IMR-90 (cell line): ENCODE results near the gene PDS5B. TPM values are rescaled to one million over a fixed set of nuclear protein-coding genes. Genes with fewer than 3 reads are reported as not detected.
"Not testable (repeated sequence)": the region's sequence is repeated elsewhere in the genome, so short reads cannot be mapped to it uniquely, and the experiment has no call there.

ENCODE experiments used
- ATAC-seq: fragments of 200-7000 bp; cut with Tn5 transposase; 2 replicates; pipeline ENCODE4 v1.9.1; 2020; ENCODE audit warnings: low read depth, mild to moderate bottlenecking, moderate library complexity
- BruUV-seq: library from RNA; stranded (reverse); fragments of 400-500 nt; replicated peaks from 2 replicates; lab custom pipeline; 2021; lab: Mats Ljungman, UMichigan
- CTCF ChIA-PET: fragments of 300-600 bp; formaldehyde crosslinking; extraction: SDS; loops from one replicate; lab custom pipeline; 2021; ENCODE audit warnings: antibody characterized with exemption; lab: Yijun Ruan, JAX
- POLR2A ChIA-PET: fragments of 300-600 bp; sonication (Branson Sonifier 250); formaldehyde crosslinking; loops from one replicate; lab custom pipeline; 2022; ENCODE audit warnings: antibody characterized with exemption; ENCODE audit not compliant: unreplicated experiment; lab: Charles Lee
- DNase-seq: peaks from one replicate; pipeline ENCODE4 v3.0.0; 2013
- H2AFZ ChIP-seq: replicated peaks from 2 replicates; pipeline ENCODE3; 2013; ENCODE audit warnings: low read length, mild to moderate bottlenecking; ENCODE audit not compliant: poor library complexity
- H2AK5ac ChIP-seq: 2 replicates; pipeline ENCODE4 v1.6.1; 2013; ENCODE audit warnings: low read depth, low read length, inconsistent platforms
- H2AK9ac ChIP-seq: replicated peaks from 2 replicates; pipeline ENCODE3; 2013; ENCODE audit warnings: mild to moderate bottlenecking, low read depth, low read length, moderate library complexity; ENCODE audit not compliant: poor library complexity
- H2BK120ac ChIP-seq: 2 replicates; pipeline ENCODE4 v1.6.1; 2013; ENCODE audit warnings: low read depth, low read length, inconsistent platforms
- H2BK15ac ChIP-seq: 3 replicates; pipeline ENCODE4 v1.6.1; 2013; ENCODE audit warnings: low read depth, low read length, inconsistent platforms
- H2BK20ac ChIP-seq: 2 replicates; pipeline ENCODE4 v1.6.1; 2013; ENCODE audit warnings: low read depth, mild to moderate bottlenecking, inconsistent platforms, low read length, moderate library complexity
- H2BK5ac ChIP-seq: 2 replicates; pipeline ENCODE4 v1.6.1; 2013; ENCODE audit warnings: mild to moderate bottlenecking, low read depth, low read length, inconsistent platforms; ENCODE audit not compliant: poor library complexity, severe bottlenecking
- H3K14ac ChIP-seq: replicated peaks from 2 replicates; pipeline ENCODE4 v1.6.1; 2013; ENCODE audit warnings: low read depth, low read length, inconsistent platforms
- H3K18ac ChIP-seq: 2 replicates; pipeline ENCODE4 v1.6.1; 2013; ENCODE audit warnings: low read depth, low read length, control low read depth
- H3K23ac ChIP-seq: 2 replicates; pipeline ENCODE4 v1.6.1; 2013; ENCODE audit warnings: low read depth, low read length, inconsistent platforms
- H3K27ac ChIP-seq: 2 replicates; pipeline ENCODE4 v1.5.1; 2013; ENCODE audit warnings: mild to moderate bottlenecking, control low read depth, low read length; ENCODE audit not compliant: insufficient read depth
- H3K27me3 ChIP-seq: 2 replicates; pipeline ENCODE4 v1.6.1; 2013; ENCODE audit warnings: low read length; ENCODE audit not compliant: control insufficient read depth, insufficient read depth
- H3K36me3 ChIP-seq: 2 replicates; pipeline ENCODE4 v1.6.1; 2013; ENCODE audit warnings: low read length, mixed read lengths; ENCODE audit not compliant: control insufficient read depth, insufficient read depth
- H3K4ac ChIP-seq: 2 replicates; pipeline ENCODE4 v1.6.1; 2013; ENCODE audit warnings: low read depth, low read length, inconsistent platforms
- H3K4me1 ChIP-seq: 2 replicates; pipeline ENCODE4 v1.6.1; 2013; ENCODE audit warnings: low read length, mixed read lengths; ENCODE audit not compliant: control insufficient read depth, insufficient read depth
- H3K4me2 ChIP-seq: 2 replicates; pipeline ENCODE4 v1.6.1; 2013; ENCODE audit warnings: low read depth, mild to moderate bottlenecking, control low read depth, low read length, moderate library complexity
- H3K4me3 ChIP-seq: 2 replicates; pipeline ENCODE4 v1.5.1; 2013; ENCODE audit warnings: low read depth, mild to moderate bottlenecking, control low read depth, low read length, moderate library complexity; ENCODE audit not compliant: insufficient read depth
- H3K56ac ChIP-seq: 2 replicates; pipeline ENCODE4 v1.6.1; 2013; ENCODE audit warnings: low read length, inconsistent platforms; ENCODE audit not compliant: insufficient read depth; ENCODE audit errors: extremely low read depth
- H3K79me1 ChIP-seq, 2 experiments: 2 replicates each; pipeline ENCODE4 v1.6.1; 2013; ENCODE audit warnings: low read length in 2 of 2, inconsistent platforms in 1 of 2, low read depth in 1 of 2
- H3K9ac ChIP-seq: 2 replicates; pipeline ENCODE4 v1.6.1; 2013; ENCODE audit warnings: low read depth, low read length, control low read depth
- H3K9me1 ChIP-seq: 2 replicates; pipeline ENCODE4 v1.6.1; 2013; ENCODE audit warnings: low read length, inconsistent platforms; ENCODE audit not compliant: insufficient read depth
- H3K9me3 ChIP-seq: 2 replicates; pipeline ENCODE4 v1.6.1; 2013; ENCODE audit warnings: low read length; ENCODE audit not compliant: control insufficient read depth, insufficient read depth
- H4K20me1 ChIP-seq: 2 replicates; pipeline ENCODE4 v1.6.1; 2013; ENCODE audit warnings: low read length, inconsistent platforms; ENCODE audit not compliant: insufficient read depth
- H4K5ac ChIP-seq: 2 replicates; pipeline ENCODE4 v1.6.1; 2013; ENCODE audit warnings: mild to moderate bottlenecking, low read depth, low read length, control low read depth
- H4K8ac ChIP-seq, 2 experiments: 2 replicates each; pipeline ENCODE4 v1.6.1; 2013; ENCODE audit warnings: low read depth in 2 of 2, low read length in 2 of 2, control low read depth in 1 of 2, inconsistent platforms in 1 of 2
- H4K91ac ChIP-seq: 2 replicates; pipeline ENCODE4 v1.6.1; 2013; ENCODE audit warnings: low read depth, low read length, inconsistent platforms; ENCODE audit not compliant: insufficient read depth
- WGBS, 2 experiments: methylation state at CpG; one replicate each; pipeline versions ENCODE4 v1.1.5 to v1.1.7; 2013; ENCODE audit warnings: missing lambda C conversion rate in 2 of 2; ENCODE audit not compliant: insufficient read length in 1 of 2; ENCODE audit errors: extremely low coverage in 2 of 2; 5-methylcytosine and 5-hydroxymethylcytosine counted together
- dilution Hi-C: fragments of 300-500 bp; cut with HindIII; formaldehyde crosslinking; loops from one replicate; pipeline ENCODE4 v1.14.3; 2018; ENCODE audit warnings: low sequenced_read_pairs; ENCODE audit not compliant: unreplicated experiment
- in situ Hi-C: fragments of 300-500 bp; cut with MboI; formaldehyde crosslinking; loops from 3 replicates; pipeline ENCODE4 v1.14.3; 2019; ENCODE audit warnings: low sequenced_read_pairs, inconsistent platforms, mixed read lengths
- intact Hi-C: fragments of 100-400 bp; cut with micrococcal nuclease; formaldehyde crosslinking; loops from 2 replicates; pipeline ENCODE4 v1.10.0; 2022
- polyA plus RNA-seq, 3 experiments: library from polyadenylated mRNA; depleted of rRNA; stranded (reverse); fragments of >200 nt; gene quantifications; 2 replicates each; pipeline ENCODE4 v1.2.3, GENCODE V29; 2012; ENCODE audit warnings: low replicate concordance in 1 of 3
- total RNA-seq: library from RNA; depleted of rRNA; stranded (reverse); fragments of >200 nt; gene quantifications from 2 replicates; pipeline ENCODE4 v1.2.3, GENCODE V29; 2012

Gene PDS5B
- total and polyA plus RNA-seq, 2 of the 4 experiments (the other 2 are of a cell fraction), result 6.2 to 20.1 TPM

DNA sequence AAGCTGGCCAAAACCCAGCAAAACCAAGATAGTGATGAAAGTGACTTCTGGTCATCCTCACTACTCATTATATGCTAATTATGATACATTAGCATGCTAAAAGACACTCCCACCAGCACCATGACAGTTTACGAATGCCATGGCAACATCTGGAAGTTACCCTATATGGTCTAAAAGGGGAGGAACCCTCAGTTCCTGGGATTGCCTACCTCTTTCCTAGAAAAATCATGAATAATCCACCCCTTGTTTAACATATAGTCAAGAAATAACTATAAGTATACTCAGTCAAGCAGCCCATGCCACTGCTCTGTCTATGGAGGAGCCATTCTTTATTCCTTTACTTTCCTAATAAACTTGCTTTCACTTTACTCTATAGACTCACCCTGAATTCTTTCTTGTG is 25.4 kb upstream of the PDS5B start:
- CTCF ChIA-PET, in situ Hi-C loops, intact Hi-C loops: not testable (repeated sequence)

DNA sequence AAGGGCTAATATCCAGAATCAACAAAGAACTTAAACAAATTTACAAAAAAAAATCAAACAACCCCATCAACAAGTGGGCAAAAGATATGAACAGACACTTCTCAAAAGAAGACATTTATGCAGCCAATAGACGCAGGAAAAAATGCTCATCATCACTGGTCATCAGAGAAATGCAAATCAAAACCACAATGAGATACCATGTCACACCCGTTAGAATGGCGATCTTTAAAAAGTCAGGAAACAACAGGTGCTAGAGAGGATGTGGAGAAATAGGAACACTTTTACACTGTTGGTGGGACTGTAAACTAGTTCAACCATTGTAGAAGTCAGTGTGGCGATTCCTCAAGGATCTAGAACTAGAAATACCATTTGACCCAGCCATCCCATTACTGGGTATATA is 10.6 kb upstream of the PDS5B start:
- H4K20me1 ChIP-seq, H2AK9ac ChIP-seq, H3K9ac ChIP-seq, H2BK120ac ChIP-seq, H3K27me3 ChIP-seq, H3K36me3 ChIP-seq, H3K27ac ChIP-seq, H4K8ac ChIP-seq, H3K4me2 ChIP-seq, H4K91ac ChIP-seq, H3K56ac ChIP-seq, H3K79me1 ChIP-seq, H2AFZ ChIP-seq, H2BK20ac ChIP-seq, H4K5ac ChIP-seq, DNase-seq, H3K9me3 ChIP-seq, CTCF ChIA-PET, H2BK15ac ChIP-seq, dilution Hi-C loops, H3K4me1 ChIP-seq, H2AK5ac ChIP-seq, H3K4me3 ChIP-seq, H3K18ac ChIP-seq, intact Hi-C loops, H3K14ac ChIP-seq, ATAC-seq, BruUV-seq, H2BK5ac ChIP-seq, H3K23ac ChIP-seq, H3K4ac ChIP-seq, POLR2A ChIA-PET, H3K9me1 ChIP-seq: not testable (repeated sequence)
- in situ Hi-C loops, result loop anchor here (10.0 to 25.0 kb wide), 3 partner anchors 551 to 1137 kb away; no protein-coding TSS in a partner anchor
- WGBS, 2 experiments, result no CpG with 5 or more reads among the region's 4 CpGs

More for the DNA sequence above, 25.4 kb upstream of the PDS5B start:
- H3K27me3 ChIP-seq, H3K4me2 ChIP-seq, H2AK5ac ChIP-seq, H4K91ac ChIP-seq, H3K9me3 ChIP-seq, H3K9me1 ChIP-seq, H2AK9ac ChIP-seq, dilution Hi-C loops, H4K20me1 ChIP-seq, H3K36me3 ChIP-seq, H2BK5ac ChIP-seq, H2BK15ac ChIP-seq, H2BK120ac ChIP-seq, H3K23ac ChIP-seq, H2AFZ ChIP-seq, DNase-seq, H3K27ac ChIP-seq, H3K9ac ChIP-seq, POLR2A ChIA-PET, H4K8ac ChIP-seq, H4K5ac ChIP-seq, BruUV-seq, H3K79me1 ChIP-seq, H2BK20ac ChIP-seq, H3K56ac ChIP-seq, H3K4ac ChIP-seq, H3K4me1 ChIP-seq, H3K4me3 ChIP-seq, H3K14ac ChIP-seq, ATAC-seq, H3K18ac ChIP-seq: not testable (repeated sequence)
- WGBS, 2 experiments, result no CpG with 5 or more reads among the region's 1 CpG
